KG1 (cell line): ENCODE data around the gene HSPG2.

Experiments used
- DNase-seq: peaks from one replicate; lab custom pipeline; 2025; lab: John Stamatoyannopoulos, UW

Gene HSPG2

GRCh38 chr1:21898326-21899200 lies 38.5 kb downstream of the HSPG2 start:
- DNase-seq: no peak

GRCh38 chr1:21897844-21898243 lies 39.3 kb downstream of the HSPG2 start:
- no peak for DNase-seq

- no peak for DNase-seq
Measured at GRCh38 chr1:21896652-21897532, 40.2 kb downstream of the HSPG2 start.

- DNase-seq: no peak
Measured at GRCh38 chr1:21896026-21896425, 41.1 kb downstream of the HSPG2 start.

- no peak for DNase-seq
Measured at GRCh38 chr1:21894034-21894881, 42.9 kb downstream of the HSPG2 start.

GRCh38 chr1:21893046-21893805 lies 43.9 kb downstream of the HSPG2 start:
- DNase-seq: no peak

- no peak for DNase-seq
Measured at GRCh38 chr1:21891621-21892479, 45.3 kb downstream of the HSPG2 start.

- no peak for DNase-seq
Measured at GRCh38 chr1:21891081-21891480, 46.0 kb downstream of the HSPG2 start.

GRCh38 chr1:21888500-21888899 lies 48.6 kb downstream of the HSPG2 start:
- no peak for DNase-seq

- no peak for DNase-seq
Measured at GRCh38 chr1:21887796-21888195, 49.3 kb downstream of the HSPG2 start.

- no peak for DNase-seq
Measured at GRCh38 chr1:21887216-21887736, 49.8 kb downstream of the HSPG2 start.

- DNase-seq: no peak
Measured at GRCh38 chr1:21886486-21887215, 50.5 kb downstream of the HSPG2 start.

GRCh38 chr1:21885236-21886037 lies 51.7 kb downstream of the HSPG2 start:
- DNase-seq: no peak

GRCh38 chr1:21884456-21885235 lies 52.5 kb downstream of the HSPG2 start:
- DNase-seq: no peak

GRCh38 chr1:21882721-21883415 lies 54.2 kb downstream of the HSPG2 start:
- no peak for DNase-seq

- no peak for DNase-seq
Measured at GRCh38 chr1:21881250-21881649, 55.9 kb downstream of the HSPG2 start.

- DNase-seq: no peak
Measured at GRCh38 chr1:21880619-21880970, 56.5 kb downstream of the HSPG2 start.
